K562 (cell line): Measurements from ENCODE around the gene DIAPH1. TPM values are rescaled to one million over a fixed set of nuclear protein-coding genes. Genes with fewer than 3 reads are reported as not detected.

Source experiments
- CREB3L1 ChIP-seq: fragments of 450-650 bp; IDR thresholded peaks from 2 replicates; pipeline ENCODE4 v1.6.1; 2014; ENCODE audit warnings: low read depth, mild to moderate bottlenecking, moderate library complexity, borderline replicate concordance
- GABPA ChIP-seq: fragments of 200-800 bp; sonication (Bioruptor generic); conservative IDR thresholded peaks from 2 replicates; pipeline ENCODE4 v1.6.1; 2016; ENCODE audit warnings: low read depth, missing genetic modification characterization, missing compliant biosample characterization
- HMBOX1 ChIP-seq: sonication (generic); IDR thresholded peaks from 2 replicates; pipeline ENCODE4 v1.6.1; 2016
- JUND ChIP-seq, 2 experiments: IDR thresholded peaks; 2 replicates in 1 of 2; 3 replicates in 1 of 2; pipeline ENCODE4 v1.6.1; 2011; ENCODE audit warnings: borderline replicate concordance in 2 of 2, low read depth in 2 of 2, low read length in 2 of 2, improper control_type of control experiment in 1 of 2, missing biosample characterization in 1 of 2, missing genetic modification characterization in 1 of 2, missing genetic modification reagents in 1 of 2
- KDM4B ChIP-seq, 2 experiments: fragments of 450-650 bp in 1 of 2; sonication (generic) in 1 of 2; IDR thresholded peaks; 2 replicates each; pipeline ENCODE4 v1.6.1; 2016 to 2017; ENCODE audit warnings: borderline replicate concordance in 2 of 2, antibody characterized with exemption in 1 of 2, low read depth in 1 of 2, mild to moderate bottlenecking in 1 of 2
- NFE2 ChIP-seq: IDR thresholded peaks from 2 replicates; pipeline ENCODE4 v1.6.1; 2014; ENCODE audit warnings: antibody characterized with exemption, low read depth
- RCOR1 ChIP-seq, 2 experiments: IDR thresholded peaks; 2 replicates each; pipeline ENCODE4 v1.6.1; 2012; ENCODE audit warnings: low read depth in 2 of 2, low read length in 2 of 2, borderline replicate concordance in 1 of 2, improper control_type of control experiment in 1 of 2
- SMAD1 ChIP-seq: fragments of 150-350 bp; IDR thresholded peaks from 2 replicates; pipeline ENCODE4 v1.6.1; 2014; ENCODE audit warnings: low read length, low read depth; ENCODE audit not compliant: partially characterized antibody
- TBP ChIP-seq: optimal IDR thresholded peaks from 2 replicates; pipeline ENCODE3; 2011; ENCODE audit warnings: low read depth, low read length, improper control_type of control experiment
- TCF15 ChIP-seq: fragments of 250-450 bp; sonication (Bioruptor Pico); IDR thresholded peaks from 2 replicates; pipeline ENCODE4 v1.8.0; 2022; ENCODE audit warnings: moderate library complexity, mild to moderate bottlenecking, inconsistent platforms
- TEAD2 ChIP-seq: fragments of 450-650 bp; IDR thresholded peaks from 2 replicates; pipeline ENCODE4 v1.6.1; 2016; ENCODE audit warnings: missing genetic modification characterization, control low read depth, missing compliant biosample characterization
- ZNF586 ChIP-seq: fragments of 450-650 bp; formaldehyde crosslinking; conservative IDR thresholded peaks from 2 replicates; pipeline ENCODE4 v1.4.0; 2020; ENCODE audit warnings: mild to moderate bottlenecking, moderate library complexity
- polyA plus RNA-seq, 8 experiments: library from polyadenylated mRNA; depleted of rRNA in 4 of 8; stranded (reverse) in 5 of 8; unstranded in 3 of 8; fragments of >200 nt; fragmentation: Nextera tagmentation in 2 of 8; fragmentation: Illumina TruSeq in 1 of 8; extraction: Ambion mirVana in 2 of 8; extraction: Trizol in 1 of 8; gene quantifications; 2 replicates each; pipeline versions ENCODE4 v1.2.1 to v1.2.3, GENCODE V29; 2011 to 2014; ENCODE audit warnings: inconsistent platforms in 1 of 8, missing spikeins in 1 of 8
- total RNA-seq, 7 experiments: library from RNA; depleted of rRNA in 6 of 7; stranded (reverse); fragments of >200 nt in 6 of 7; fragmentation: Illumina TruSeq in 2 of 7; extraction: Trizol in 2 of 7; gene quantifications; 2 replicates each; pipeline versions ENCODE4 v1.2.1 to v1.2.3, GENCODE V29; 2011 to 2021; ENCODE audit warnings: low replicate concordance in 1 of 7
- TF ChIP-seq, protein P1 (sequence below): fragments of 250-450 bp; sonication (Bioruptor Pico); IDR thresholded peaks from 2 replicates; pipeline ENCODE4 v1.5.1; 2021; ENCODE audit warnings: mild to moderate bottlenecking
- TF ChIP-seq, protein P2 (sequence below): fragments of 450-650 bp; IDR thresholded peaks from 2 replicates; pipeline ENCODE4 v1.6.1; 2018; ENCODE audit not compliant: partially characterized antibody

The DIAPH1 gene
- total and polyA plus RNA-seq, 9 of the 15 experiments (the other 6 are each of a cell fraction or from before 2014, with no cell fraction given): 60.8 to 328 (median 97.8) TPM

GRCh38 chr5:141618804-141619554 lies at the start of gene DIAPH1 (continued):
- TF ChIP-seq HMBOX1: no peak
- peak; percentile 87; the same call in 1 of the 2 replicates for TF ChIP-seq CREB3L1
- peak; percentile 95 for TF ChIP-seq JUND (IDR thresholded peaks at IDR 0.05; ENCODE audit: borderline replicate concordance, low read depth, low read length)
- peak; percentile 5; the same call in 1 of the 3 replicates for TF ChIP-seq JUND (tag; IDR thresholded peaks at IDR 0.05; ENCODE audit: borderline replicate concordance, low read depth, low read length)
- peak in 1 of 2 experiments; percentile 55; a peak in 1 of 4 replicates for TF ChIP-seq KDM4B (IDR thresholded peaks at IDR 0.05; ENCODE audit: borderline replicate concordance in 2 of 2, low read depth in 1 of 2)
- peak; percentile 51 for TF ChIP-seq TBP
- TF ChIP-seq RCOR1 (IDR thresholded peaks at IDR 0.05; ENCODE audit: borderline replicate concordance in 1 of 2, low read depth in 2 of 2, low read length in 2 of 2): peak in 1 of 2 experiments; percentile 73; a peak in 2 of 4 replicates
- no peak for TF ChIP-seq TEAD2 (tag)
- TF ChIP-seq, protein P1, sequence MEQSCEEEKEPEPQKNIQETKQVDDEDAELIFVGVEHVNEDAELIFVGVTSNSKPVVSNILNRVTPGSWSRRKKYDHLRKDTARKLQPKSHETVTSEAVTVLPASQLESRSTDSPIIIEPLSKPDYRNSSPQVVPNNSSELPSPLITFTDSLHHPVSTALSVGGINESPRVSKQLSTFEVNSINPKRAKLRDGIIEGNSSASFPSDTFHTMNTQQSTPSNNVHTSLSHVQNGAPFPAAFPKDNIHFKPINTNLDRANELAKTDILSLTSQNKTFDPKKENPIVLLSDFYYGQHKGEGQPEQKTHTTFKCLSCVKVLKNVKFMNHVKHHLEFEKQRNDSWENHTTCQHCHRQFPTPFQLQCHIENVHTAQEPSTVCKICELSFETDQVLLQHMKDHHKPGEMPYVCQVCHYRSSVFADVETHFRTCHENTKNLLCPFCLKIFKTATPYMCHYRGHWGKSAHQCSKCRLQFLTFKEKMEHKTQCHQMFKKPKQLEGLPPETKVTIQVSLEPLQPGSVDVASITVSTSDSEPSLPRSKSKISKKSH (CRISPR knock-in tag): no peak
- TF ChIP-seq ZNF586 (CRISPR knock-in tag): no peak
- no peak for TF ChIP-seq SMAD1
- TF ChIP-seq GABPA (tag): peak; percentile 88
- TF ChIP-seq NFE2: peak; percentile 39; the same call in 1 of the 2 replicates
- TF ChIP-seq, protein P2, sequence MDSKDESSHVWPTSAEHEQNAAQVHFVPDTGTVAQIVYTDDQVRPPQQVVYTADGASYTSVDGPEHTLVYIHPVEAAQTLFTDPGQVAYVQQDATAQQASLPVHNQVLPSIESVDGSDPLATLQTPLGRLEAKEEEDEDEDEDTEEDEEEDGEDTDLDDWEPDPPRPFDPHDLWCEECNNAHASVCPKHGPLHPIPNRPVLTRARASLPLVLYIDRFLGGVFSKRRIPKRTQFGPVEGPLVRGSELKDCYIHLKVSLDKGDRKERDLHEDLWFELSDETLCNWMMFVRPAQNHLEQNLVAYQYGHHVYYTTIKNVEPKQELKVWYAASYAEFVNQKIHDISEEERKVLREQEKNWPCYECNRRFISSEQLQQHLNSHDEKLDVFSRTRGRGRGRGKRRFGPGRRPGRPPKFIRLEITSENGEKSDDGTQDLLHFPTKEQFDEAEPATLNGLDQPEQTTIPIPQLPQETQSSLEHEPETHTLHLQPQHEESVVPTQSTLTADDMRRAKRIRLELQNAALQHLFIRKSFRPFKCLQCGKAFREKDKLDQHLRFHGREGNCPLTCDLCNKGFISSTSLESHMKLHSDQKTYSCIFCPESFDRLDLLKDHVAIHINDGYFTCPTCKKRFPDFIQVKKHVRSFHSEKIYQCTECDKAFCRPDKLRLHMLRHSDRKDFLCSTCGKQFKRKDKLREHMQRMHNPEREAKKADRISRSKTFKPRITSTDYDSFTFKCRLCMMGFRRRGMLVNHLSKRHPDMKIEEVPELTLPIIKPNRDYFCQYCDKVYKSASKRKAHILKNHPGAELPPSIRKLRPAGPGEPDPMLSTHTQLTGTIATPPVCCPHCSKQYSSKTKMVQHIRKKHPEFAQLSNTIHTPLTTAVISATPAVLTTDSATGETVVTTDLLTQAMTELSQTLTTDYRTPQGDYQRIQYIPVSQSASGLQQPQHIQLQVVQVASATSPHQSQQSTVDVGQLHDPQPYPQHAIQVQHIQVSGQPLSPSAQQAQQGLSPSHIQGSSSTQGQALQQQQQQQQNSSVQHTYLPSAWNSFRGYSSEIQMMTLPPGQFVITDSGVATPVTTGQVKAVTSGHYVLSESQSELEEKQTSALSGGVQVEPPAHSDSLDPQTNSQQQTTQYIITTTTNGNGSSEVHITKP: peak; percentile 99
- no peak for TF ChIP-seq TCF15 (CRISPR knock-in tag)
